NCI-H748 (cell line): ENCODE results near the gene AGAP1.

Experiments used
- DNase-seq: peaks from one replicate; lab custom pipeline; 2025; ENCODE audit not compliant: unreplicated experiment; lab: John Stamatoyannopoulos, UW

Gene AGAP1

DNA sequence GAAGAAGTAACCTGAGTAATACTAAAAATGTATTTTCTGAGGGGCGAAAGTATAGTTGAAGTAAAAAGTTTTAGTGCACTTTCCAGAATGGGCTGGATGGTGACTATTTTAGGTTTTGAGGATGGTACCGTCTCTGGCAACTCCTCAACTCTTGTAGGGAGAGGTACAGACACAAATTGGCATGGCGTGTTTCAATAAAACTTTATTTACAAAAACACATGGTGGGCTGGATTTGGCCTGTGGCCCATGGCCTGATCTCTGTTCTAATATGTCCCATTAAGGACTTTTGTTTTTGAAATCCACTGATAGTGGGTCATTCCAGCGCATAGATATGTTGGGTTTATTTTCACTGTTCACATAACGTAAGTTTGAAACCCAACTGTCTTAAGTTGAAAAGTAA is 132.8 kb downstream of the AGAP1 start:
- DNase-seq = no peak

DNA sequence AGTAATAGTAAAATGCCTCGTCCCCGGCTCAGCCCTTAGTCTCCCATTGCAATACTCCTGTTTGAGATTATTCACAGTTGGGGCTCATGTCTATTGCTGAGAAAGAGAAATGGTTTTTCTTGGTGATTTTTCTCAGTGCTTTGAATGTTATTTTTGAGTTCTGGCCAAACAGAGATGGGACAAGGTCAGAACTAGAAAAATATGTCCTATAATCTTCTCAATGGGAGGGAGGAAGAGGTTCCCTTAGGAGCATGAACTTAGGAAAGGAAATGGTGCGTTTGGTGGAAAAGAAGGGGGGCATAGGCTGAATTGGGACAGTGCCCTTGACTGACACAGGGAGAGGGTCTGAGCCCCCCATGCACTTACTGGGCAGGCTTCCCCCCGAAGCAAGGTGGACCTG is 133.8 kb downstream of the AGAP1 start:
- DNase-seq = no peak

- peak; percentile 59 for DNase-seq
Measured at GRCh38 chr2:235630718-235631296, 137.0 kb downstream of the AGAP1 start.

DNA sequence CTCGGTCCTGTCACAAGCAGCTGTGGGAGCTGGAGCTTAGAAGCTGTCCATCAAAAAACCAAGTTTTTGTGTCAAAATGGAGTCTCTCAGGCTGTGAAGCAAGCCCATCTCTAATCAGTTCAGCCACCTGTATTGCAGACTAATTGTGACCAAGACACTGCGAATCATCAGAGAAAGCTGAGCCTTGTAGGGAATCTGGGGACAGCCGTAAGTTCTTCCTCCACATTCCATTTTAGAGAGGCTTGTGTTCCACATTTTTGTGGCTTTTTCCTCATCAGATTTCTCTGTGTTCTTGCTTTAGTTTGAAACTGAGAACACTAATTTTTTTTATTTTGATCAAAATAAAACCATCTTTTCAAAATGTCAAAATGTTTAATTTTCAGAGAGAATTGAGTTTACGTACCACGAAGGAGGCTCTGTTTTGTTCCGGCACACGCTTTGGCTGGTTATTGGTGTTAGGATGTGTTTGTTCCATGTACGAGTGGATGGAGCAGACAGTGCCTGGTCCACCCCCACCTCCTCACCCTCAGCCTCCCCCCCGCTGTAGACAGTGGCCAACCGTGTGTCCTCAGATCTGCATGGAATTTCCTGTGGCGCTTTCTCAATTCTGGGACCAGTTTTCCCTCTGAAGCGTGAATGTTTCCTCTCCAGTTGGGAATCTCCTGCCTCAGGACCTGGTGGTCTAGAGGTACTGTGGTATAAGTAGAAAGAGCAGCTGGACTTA is 140.8 kb downstream of the AGAP1 start:
- DNase-seq = no peak

- no peak for DNase-seq
Measured at GRCh38 chr2:235636546-235636945, 142.7 kb downstream of the AGAP1 start.

GRCh38 chr2:235637896-235638295 is 144.1 kb downstream of the AGAP1 start:
- DNase-seq = no peak

DNA sequence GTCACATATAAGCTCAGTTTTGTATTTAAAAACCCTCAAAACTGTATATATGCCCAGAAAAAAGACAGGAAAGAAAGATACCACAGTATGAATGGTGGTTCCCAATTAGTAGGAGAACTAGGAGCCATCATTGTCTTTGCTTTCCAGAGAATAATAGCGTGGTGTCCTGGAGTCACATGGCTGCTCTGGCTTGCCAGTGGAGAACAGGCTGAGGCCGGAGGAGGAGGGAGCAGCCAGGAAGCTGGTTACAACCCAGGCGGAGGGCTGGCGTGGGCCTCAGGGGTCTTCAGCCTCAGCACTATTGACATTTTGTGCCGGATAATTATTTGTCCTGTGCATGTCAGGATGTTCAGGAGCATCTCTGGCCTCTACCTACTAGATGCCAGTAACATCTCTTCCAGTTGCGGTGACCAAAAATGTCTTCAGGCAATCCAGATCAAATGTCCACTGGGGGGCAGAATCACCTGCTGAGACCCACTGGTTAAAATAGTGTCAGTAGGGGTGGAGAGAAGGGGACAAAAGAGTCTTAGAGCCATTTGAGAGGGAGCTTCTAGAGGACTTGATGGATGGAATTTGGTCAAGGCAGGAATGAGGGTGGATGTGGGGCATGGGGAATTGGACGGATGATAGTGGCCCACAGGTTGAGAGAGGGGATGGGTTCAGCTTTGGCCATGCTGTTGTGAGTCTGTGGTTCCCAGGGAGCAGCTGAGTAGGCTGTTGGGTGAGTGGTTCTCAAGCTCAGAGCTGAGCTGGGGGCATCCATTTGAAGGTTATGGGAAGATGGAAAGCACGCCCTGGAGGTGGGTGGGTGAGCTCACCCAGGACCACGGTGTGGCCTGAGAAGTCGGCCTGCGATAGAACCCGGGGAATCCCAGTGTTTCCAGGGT is 144.9 kb downstream of the AGAP1 start:
- no peak for DNase-seq

GRCh38 chr2:235639428-235639773 is 145.6 kb downstream of the AGAP1 start:
- peak; percentile 23 for DNase-seq

GRCh38 chr2:235639885-235640284 is 146.0 kb downstream of the AGAP1 start:
- DNase-seq = peak; percentile 27

DNA sequence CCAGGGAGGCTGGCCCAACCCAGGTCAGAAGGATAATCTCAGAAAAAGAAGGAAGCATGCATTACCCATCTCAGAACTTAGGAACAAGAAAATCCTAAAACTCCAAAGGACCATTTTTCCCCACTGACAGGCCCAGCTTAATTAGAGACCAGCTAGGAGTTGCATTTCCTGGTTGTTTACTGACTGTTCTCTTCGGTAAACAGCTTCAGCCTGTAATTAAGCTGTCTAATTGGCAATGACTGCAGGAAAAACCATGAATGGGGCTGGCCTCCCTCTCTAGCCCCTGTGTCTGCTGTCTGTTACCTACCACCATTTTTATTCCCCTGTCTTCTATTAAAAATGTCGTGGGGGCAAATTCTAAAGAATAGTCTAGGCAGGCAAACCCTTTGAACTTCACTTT is 146.5 kb downstream of the AGAP1 start:
- no peak for DNase-seq

DNA sequence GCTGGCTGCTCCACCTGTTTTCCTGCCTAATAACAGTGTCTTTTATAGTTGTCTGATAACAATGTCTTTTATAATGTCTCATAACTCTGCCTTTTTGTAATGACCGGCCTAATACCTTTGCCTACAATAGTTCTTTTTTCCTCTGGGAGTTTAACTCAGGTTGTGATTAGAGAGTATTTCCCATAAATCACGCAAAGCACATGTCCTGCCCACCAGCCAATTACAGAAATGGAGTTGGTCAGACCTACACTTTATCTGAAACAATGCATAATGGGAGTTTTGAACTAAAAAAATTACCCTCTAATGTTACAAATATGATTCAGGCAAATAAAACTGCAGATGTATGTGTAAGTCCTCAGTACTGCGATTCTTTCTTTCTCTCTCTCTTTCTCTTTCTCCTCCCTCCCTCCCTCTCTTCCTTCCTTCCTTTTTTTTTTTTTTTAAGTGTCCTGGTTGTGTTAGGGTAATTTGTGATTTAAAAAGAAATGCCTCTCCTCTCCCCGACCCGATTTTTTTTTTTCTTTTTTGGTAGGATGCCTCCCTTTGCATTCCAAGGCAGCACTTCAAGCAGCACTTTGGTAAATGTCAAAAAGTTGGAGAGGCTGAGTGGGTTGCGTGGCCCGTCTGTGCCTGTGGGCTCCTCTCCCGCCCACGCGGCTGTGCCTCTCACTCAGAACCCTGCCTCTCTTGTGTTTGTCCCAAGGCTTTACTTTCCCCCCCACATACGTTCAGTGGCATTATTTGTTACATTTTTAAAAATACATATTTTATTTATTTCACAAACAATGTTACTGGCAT is 147.3 kb downstream of the AGAP1 start:
- DNase-seq = no peak

DNA sequence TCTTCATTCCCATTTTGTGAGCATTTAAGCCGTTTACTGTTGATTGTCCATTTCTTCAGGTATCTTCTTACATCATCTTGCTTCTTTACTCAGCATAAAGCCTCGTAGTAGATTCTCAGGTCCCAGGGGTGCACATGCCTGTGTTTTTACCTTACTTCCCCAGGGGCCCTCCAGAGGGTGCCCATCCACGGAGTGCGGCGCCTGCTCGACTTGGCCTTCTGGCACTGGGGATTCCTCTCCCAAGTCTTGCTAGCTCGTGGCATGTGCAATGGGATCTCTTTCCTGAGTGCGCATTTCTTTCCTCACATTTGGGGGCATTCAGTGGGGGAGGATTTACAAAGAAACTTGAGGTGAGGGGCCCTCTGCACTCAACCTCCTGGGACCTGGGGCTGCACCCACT is 148.1 kb downstream of the AGAP1 start:
- DNase-seq = no peak

DNA sequence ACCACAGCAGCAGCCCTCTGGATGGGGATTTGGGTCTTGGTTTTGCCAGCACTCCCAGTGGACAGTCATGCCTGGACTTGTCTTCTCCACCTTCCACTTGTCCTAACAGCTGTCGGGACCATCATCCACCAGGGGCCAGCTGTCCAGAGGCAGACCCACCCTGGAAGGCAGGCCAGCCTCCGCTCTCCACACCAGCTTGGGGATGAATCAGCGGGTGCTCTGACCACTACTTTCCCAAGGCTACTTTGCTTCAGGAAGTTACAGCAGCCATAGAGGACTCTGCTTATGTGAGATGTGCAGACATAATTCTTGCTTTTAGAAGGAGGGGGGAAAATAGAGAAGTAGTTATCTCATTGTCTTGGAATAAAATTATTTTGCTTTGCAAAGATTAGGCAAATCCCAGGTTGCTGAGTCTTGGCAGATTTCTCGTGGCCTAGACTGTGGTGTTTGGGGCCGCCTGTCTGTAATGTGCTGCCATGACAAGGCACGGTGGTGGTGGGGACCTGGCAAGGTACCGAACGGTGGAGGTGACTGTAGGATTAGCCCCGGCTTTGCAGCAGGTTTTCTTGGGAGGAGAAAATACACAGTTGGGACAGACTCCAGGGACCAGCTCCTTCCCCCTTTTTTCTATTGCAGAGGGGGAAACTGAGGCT is 148.7 kb downstream of the AGAP1 start:
- no peak for DNase-seq

DNA sequence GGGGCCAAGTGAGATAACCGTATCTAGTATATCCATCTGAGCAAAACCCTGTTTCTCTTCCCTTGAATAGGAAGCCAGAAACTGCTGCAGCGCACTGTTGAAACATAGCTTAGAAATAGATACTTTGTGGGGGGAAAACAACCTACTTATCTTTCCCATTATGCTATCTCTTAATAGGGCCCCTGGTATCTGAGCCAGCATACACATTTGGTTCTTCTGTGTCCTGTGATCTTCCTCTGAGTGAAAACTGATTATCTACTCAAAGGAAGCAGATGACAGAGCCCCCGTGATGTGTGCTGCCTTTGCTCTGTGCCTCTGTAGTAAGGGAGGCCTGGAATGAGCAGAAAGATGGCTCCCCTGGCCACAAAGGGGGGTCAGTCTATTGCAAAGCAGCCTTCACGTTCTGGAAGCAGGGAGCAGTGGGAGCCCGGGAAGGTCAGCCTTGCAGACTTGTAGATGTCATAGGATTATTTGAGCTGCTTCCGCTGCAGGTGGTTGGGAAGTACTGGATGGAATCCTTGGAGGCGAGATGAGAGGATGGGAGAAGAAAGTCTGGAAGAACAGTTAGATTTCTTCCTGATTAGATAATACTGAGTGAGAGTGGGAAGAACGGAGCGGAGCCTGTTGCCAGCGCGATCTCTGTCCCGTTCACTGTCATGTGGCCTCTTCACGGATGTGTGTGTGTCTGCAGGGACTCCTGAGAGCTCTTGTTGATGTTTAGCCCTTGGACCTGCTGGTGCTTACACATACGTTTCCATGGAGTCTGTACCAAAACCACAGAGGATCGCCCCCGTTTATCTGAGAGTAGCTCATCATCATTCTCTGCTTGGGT is 150.1 kb downstream of the AGAP1 start:
- DNase-seq = no peak

DNA sequence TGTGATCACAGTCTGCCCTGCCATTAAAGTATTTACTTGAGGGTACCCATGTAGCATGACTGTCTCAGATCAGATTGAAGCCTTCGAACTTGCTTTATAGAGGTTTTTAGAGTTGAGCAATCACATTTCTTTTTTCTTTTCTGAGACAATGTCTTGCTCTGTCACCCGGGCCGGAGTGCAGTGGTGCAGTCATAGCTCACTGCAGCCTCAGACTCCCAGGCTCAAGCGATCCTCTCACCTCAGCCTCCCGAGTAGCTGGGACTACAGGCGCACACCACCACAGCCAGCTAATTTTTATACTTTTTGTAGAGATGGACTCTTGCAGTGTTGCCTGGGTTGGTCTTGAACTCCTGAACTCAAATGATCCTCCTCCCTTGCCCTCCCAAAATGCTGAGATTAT is 153.4 kb downstream of the AGAP1 start:
- no peak for DNase-seq

DNA sequence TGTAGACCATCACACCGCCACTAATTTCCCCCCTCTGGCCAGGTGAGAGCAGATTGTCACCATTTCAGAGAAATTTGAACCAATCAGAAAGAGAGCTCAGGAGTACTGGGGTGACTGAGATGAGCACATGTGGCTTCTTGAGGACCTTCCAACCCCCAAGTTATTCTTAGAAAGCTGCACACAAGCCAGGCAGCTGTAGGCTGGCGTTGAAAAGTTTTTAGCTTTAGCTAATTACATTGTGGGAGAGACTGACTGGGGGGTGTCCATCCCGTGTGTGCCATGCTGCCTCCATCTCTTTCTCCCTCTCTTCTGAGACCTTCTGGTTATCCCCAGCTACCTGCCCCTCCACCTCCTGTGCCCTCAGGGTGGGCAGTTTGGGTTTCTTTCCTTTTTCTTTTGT is 154.0 kb downstream of the AGAP1 start:
- DNase-seq = no peak

DNA sequence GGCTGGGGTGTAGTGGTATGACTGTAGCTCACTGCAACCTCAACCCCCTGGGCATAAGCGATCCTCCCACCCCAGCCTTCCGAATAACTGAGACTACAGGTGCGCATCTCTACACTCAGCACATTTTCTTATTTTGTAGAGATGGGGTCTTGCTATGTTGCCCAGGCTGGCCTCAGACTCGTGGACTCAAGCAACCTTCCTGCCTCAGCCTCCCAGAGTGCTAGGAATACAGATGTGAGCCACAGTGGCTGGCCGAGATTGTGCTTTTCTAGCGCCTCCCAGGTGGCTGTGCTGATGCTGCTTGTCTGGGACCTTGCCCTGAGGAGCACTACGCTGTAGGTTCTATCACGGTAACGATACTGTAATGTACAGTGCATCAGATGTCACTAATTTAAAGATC is 155.6 kb downstream of the AGAP1 start:
- DNase-seq = no peak

GRCh38 chr2:235651643-235652042 is 157.8 kb downstream of the AGAP1 start:
- DNase-seq = no peak

DNA sequence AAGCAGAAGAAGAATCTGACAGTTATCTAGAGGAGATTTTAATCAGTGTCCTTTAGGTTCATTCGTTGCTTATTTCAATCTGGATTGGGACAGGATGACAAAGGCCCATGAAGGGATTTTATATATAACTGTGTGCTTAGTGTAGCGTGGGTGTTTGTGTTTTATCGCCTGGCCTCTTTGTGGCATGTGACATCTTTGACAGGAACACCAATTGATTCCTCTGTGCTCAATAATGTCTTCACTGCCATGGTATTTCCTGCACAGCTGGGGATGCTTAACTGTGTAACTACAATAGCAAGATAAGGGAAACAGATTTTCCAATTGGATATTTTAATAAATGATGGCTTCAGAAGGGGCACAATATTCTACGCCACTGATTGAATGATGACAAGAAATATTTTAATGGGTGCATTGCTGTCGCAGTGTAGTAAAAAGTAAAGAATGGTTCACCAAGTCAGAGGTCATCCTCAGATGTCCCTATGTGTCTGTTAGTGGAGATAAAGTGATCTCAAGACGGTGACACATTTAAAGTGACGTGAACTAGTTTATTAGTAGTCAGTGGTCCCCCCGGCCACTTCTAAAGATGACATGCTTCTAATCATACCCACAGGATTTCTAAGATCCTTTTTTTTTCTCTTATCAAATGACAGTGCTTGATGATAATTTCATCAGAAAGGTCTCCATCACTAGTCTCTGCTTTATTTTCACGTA is 160.4 kb downstream of the AGAP1 start:
- DNase-seq = no peak
